GM12878 (cell line): ENCODE results near the gene BTF3. TPM values are rescaled to one million over a fixed set of nuclear protein-coding genes. Genes with fewer than 3 reads are reported as not detected.

Source experiments
- CBFB ChIP-seq: IDR thresholded peaks from 2 replicates; pipeline ENCODE4 v1.6.1; 2016; ENCODE audit warnings: antibody characterized with exemption, low read depth
- CUX1 ChIP-seq: IDR thresholded peaks from 2 replicates; pipeline ENCODE4 v1.6.1; 2012; ENCODE audit warnings: improper control_type of control experiment, low read depth, low read length; ENCODE audit not compliant: insufficient replicate concordance
- EP300 ChIP-seq, 2 experiments: fragments of 150-350 bp in 1 of 2; IDR thresholded peaks; 2 replicates each; pipeline ENCODE4 v1.6.1; 2011 to 2012; ENCODE audit warnings: low read depth in 2 of 2, low read length in 2 of 2, borderline replicate concordance in 1 of 2, improper control_type of control experiment in 1 of 2, inconsistent platforms in 1 of 2; ENCODE audit not compliant: control insufficient read depth in 1 of 2
- ESRRA ChIP-seq: IDR thresholded peaks from 2 replicates; pipeline ENCODE4 v1.6.1; 2012; ENCODE audit warnings: mild to moderate bottlenecking, low read length, improper control_type of control experiment
- GABPA ChIP-seq: IDR thresholded peaks from 2 replicates; pipeline ENCODE4 v1.6.1; 2014; ENCODE audit warnings: antibody characterized with exemption, low read depth, mild to moderate bottlenecking, inconsistent platforms
- MLLT1 ChIP-seq: fragments of 450-650 bp; IDR thresholded peaks from 2 replicates; pipeline ENCODE4 v1.6.1; 2016; ENCODE audit warnings: mild to moderate bottlenecking
- NKRF ChIP-seq: fragments of 450-650 bp; conservative IDR thresholded peaks from 2 replicates; pipeline ENCODE4 v1.6.1; 2017; ENCODE audit warnings: mild to moderate bottlenecking, moderate library complexity
- NR2C2 ChIP-seq: IDR thresholded peaks from 2 replicates; pipeline ENCODE4 v1.6.1; 2011; ENCODE audit warnings: borderline replicate concordance, low read depth; ENCODE audit not compliant: control insufficient read depth, insufficient read length
- POLR2AphosphoS5 ChIP-seq: IDR thresholded peaks from 2 replicates; pipeline ENCODE4 v1.6.1; 2011; ENCODE audit warnings: mild to moderate bottlenecking, low read length, inconsistent platforms
- SIN3A ChIP-seq: IDR thresholded peaks from 2 replicates; pipeline ENCODE4 v1.6.1; 2012; ENCODE audit warnings: low read depth, low read length, improper control_type of control experiment
- TARDBP ChIP-seq: IDR thresholded peaks from 2 replicates; pipeline ENCODE4 v1.6.1; 2016; ENCODE audit warnings: borderline replicate concordance
- polyA plus RNA-seq, 11 experiments: library from polyadenylated mRNA; depleted of rRNA in 4 of 11; unstranded in 6 of 11; stranded (reverse) in 5 of 11; fragments of >200 nt; fragmentation: Nextera tagmentation in 4 of 11; fragmentation: Illumina TruSeq in 1 of 11; extraction: Ambion mirVana in 4 of 11; extraction: Trizol in 1 of 11; gene quantifications; 1 replicate in 1 of 11; 2 replicates in 10 of 11; pipeline versions ENCODE4 v1.2.1 to v1.2.3, GENCODE V29; 2011 to 2016; ENCODE audit warnings: inconsistent platforms in 2 of 11, missing spikeins in 2 of 11, low read depth in 1 of 11
- total RNA-seq, 4 experiments: library from RNA; depleted of rRNA in 3 of 4; stranded (reverse); fragments of >200 nt in 3 of 4; fragmentation: Illumina TruSeq in 1 of 4; extraction: Trizol in 1 of 4; gene quantifications; 2 replicates each; pipeline versions ENCODE4 v1.2.1 to v1.2.3, GENCODE V29; 2013 to 2021
- TF ChIP-seq, protein P1 (sequence below): IDR thresholded peaks from 2 replicates; pipeline ENCODE4 v1.6.1; 2012; ENCODE audit warnings: low read depth, low read length, improper control_type of control experiment
- TF ChIP-seq, protein P2 (sequence below): IDR thresholded peaks from 2 replicates; pipeline ENCODE4 v1.6.1; 2012; ENCODE audit warnings: low read length, inconsistent platforms
- TF ChIP-seq, protein P3 (sequence below), 3 experiments: IDR thresholded peaks in 2 of 3; conservative IDR thresholded peaks in 1 of 3; 2 replicates each; pipeline ENCODE4 v1.5.1; 2011; ENCODE audit warnings: low read depth in 3 of 3, low read length in 3 of 3, mild to moderate bottlenecking in 3 of 3, control low read depth in 2 of 3, moderate library complexity in 2 of 3, inconsistent platforms in 1 of 3, mixed read lengths in 1 of 3; ENCODE audit not compliant: control insufficient read depth in 2 of 3, insufficient read depth in 1 of 3; ENCODE audit errors: extremely low read depth in 1 of 3

The BTF3 gene
- total and polyA plus RNA-seq, 10 of the 15 experiments (the other 5 are each of a cell fraction or from before 2014, with no cell fraction given) = 492 to 1,650 (median 904) TPM

GRCh38 chr5:73498057-73498992, at the start of gene BTF3 (continued):
- TF ChIP-seq, protein P1, sequence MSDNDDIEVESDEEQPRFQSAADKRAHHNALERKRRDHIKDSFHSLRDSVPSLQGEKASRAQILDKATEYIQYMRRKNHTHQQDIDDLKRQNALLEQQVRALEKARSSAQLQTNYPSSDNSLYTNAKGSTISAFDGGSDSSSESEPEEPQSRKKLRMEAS = peak; percentile 71
- TF ChIP-seq TARDBP (no peak), POLR2AphosphoS5 (peak; percentile 98), NKRF (peak; percentile 41; the same call in 1 of the 2 replicates), SIN3A (no peak; the same call in 1 of the 2 replicates), NR2C2 (no peak), GABPA (peak; percentile 92), CBFB (peak; percentile 51; the same call in 1 of the 2 replicates), ESRRA (0 out of 2 replicates have a peak, but pooled peaks have one; percentile 20), MLLT1 (no peak), CUX1 (no peak), EP300 (IDR thresholded peaks at IDR 0.05; ENCODE audit: borderline replicate concordance in 1 of 2, control insufficient read depth in 1 of 2, low read depth in 2 of 2, low read length in 2 of 2) (no peak)
- TF ChIP-seq, protein P2, sequence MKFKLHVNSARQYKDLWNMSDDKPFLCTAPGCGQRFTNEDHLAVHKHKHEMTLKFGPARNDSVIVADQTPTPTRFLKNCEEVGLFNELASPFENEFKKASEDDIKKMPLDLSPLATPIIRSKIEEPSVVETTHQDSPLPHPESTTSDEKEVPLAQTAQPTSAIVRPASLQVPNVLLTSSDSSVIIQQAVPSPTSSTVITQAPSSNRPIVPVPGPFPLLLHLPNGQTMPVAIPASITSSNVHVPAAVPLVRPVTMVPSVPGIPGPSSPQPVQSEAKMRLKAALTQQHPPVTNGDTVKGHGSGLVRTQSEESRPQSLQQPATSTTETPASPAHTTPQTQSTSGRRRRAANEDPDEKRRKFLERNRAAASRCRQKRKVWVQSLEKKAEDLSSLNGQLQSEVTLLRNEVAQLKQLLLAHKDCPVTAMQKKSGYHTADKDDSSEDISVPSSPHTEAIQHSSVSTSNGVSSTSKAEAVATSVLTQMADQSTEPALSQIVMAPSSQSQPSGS = no peak
- TF ChIP-seq, protein P3, sequence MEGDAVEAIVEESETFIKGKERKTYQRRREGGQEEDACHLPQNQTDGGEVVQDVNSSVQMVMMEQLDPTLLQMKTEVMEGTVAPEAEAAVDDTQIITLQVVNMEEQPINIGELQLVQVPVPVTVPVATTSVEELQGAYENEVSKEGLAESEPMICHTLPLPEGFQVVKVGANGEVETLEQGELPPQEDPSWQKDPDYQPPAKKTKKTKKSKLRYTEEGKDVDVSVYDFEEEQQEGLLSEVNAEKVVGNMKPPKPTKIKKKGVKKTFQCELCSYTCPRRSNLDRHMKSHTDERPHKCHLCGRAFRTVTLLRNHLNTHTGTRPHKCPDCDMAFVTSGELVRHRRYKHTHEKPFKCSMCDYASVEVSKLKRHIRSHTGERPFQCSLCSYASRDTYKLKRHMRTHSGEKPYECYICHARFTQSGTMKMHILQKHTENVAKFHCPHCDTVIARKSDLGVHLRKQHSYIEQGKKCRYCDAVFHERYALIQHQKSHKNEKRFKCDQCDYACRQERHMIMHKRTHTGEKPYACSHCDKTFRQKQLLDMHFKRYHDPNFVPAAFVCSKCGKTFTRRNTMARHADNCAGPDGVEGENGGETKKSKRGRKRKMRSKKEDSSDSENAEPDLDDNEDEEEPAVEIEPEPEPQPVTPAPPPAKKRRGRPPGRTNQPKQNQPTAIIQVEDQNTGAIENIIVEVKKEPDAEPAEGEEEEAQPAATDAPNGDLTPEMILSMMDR (IDR thresholded peaks at IDR 0.05 in 2 of 3, conservative IDR thresholded peaks at IDR 0.05 in 1 of 3; ENCODE audit: control insufficient read depth in 2 of 3, extremely low read depth in 1 of 3, insufficient read depth in 1 of 3, low read depth in 3 of 3, low read length in 3 of 3) = no peak
